T-helper 22 cell (primary cell): ENCODE measurements around the gene IKZF5.

ENCODE experiments used
- DNase-seq: peaks from one replicate; pipeline ENCODE4 v3.0.0-alpha.2; 2020; ENCODE audit warnings: low read depth

The IKZF5 gene

DNA sequence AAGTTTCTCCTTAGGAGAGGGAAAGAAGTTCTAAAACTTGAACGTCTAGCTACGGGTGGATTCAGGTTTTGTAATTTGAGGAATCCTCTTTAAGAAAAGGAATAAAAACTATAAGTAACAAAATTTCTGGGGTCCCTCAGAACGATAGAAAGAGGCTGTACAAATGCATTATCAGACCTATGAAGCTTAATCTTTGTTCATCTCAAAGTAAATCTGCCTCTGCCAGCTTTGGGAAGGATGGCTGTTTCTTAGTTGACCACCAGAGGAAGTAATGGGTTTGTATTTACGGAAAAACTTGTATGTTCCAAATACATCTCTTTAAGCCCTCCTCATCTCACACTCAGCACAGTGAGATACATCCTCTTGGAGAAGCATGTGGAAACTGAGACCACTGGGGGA lies 27.5 kb downstream of the IKZF5 start:
- no peak for DNase-seq

- peak; percentile 80 for DNase-seq
These were observed 28.2 kb downstream of the IKZF5 start, which contains the start of gene PSTK for GRCh38 chr10:122980209-122981065. PSTK (plus strand) TSS chr10:122980401; CDS start chr10:122980480, 79 bp downstream.

DNA sequence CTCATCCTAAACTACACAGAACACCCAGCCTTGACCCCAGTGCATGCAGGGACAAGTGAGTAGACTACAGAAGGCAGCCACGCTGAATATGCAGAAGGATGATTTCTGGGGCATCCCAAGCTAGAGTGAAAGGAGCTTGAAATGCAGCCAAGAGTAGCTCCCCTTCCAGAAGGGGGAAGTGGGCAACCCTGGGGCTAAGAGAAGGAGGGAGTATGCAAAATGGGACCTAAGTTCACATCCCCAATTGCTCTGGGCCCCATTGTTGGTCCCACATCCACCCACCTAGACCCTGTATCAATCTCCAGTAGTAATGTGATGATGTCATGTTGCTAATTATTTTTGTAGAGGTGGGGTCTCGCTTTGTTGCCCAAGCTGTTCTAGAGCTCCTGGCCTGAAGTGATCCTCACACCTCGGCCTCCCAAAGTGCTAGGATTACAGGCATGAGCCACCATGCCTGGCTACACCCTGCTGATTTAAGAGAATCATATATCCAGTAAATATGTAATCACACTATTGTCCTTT lies 34.0 kb downstream of the IKZF5 start:
- DNase-seq = no peak

GRCh38 chr10:122974023-122974422 lies 34.6 kb downstream of the IKZF5 start:
- no peak for DNase-seq

- DNase-seq = no peak
These were observed 39.9 kb downstream of the IKZF5 start for GRCh38 chr10:122968698-122969097.

DNA sequence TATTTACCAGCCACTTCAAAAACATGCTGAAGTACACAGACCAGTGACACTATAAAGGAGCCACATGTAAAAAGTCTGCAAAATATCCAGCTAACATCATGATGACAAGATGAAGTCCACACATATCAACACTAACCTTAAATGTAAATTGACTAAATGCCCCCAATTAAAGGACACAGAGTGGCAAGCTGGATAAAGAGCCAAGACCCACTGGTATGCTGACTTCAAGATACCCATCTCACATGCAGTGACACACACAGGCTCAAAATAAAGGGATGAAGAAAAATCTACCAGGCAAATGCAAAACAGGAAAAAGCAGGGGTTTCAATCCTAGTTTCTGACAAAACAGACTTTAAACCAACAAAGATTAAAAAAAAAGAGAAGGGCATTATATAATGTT lies 41.7 kb downstream of the IKZF5 start:
- no peak for DNase-seq

DNA sequence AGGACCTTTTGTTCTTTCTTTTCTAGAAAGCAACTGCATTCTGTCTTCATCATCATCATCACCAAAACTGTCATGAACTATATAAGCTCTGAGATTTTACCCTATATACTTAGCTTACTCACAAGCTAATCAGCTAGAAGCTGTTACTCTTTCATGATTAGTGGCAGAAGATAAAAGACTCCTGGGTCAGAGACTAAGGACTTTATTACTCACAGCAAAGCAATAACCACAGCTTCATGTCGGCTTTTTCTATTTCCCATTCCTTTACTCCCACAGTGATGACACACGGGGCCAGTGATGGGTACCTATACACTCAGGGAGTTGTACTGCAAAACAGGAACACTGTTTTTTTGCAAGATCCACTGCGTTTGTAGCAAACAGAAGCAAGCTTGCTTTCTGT lies 46.2 kb downstream of the IKZF5 start:
- no peak for DNase-seq

DNA sequence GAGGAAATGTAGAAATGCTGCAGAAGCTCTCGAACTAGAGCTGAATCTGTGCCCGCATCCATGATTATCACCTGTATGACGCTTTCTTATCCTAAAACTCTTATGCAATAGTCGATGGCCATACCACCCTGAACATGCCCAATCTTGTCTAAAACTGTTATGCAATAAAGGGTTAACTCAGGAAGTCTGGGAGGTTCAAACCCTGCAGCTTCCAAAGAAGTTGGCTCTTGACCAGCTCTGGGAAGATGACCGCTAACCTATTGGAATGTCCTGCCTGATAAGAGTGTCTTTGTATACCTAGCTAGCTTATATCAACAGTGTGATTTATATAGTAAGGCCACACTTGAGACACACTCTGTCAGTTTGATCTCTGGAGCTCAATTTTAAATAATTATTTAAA lies 51.1 kb downstream of the IKZF5 start:
- DNase-seq = no peak

- DNase-seq = no peak
These were observed 52.7 kb downstream of the IKZF5 start for GRCh38 chr10:122955892-122956291.

DNA sequence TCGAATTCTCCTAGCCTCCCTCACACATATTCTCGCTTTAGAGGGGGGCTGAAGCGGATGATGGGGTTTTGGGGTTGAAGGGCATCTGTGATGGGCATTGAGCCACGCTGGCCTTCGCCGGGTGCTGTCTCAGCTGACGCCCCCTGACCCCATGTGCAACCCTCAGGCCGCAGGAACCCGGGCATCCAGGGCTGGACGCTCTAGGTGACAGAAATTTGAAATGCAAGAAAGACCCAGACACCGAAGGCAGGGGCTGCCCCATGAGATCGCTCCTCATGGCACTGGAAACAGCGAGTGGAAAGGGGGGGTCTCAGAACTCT lies 53.9 kb downstream of the IKZF5 start:
- no peak for DNase-seq

- peak; percentile 96 for DNase-seq
These were observed 54.5 kb downstream of the IKZF5 start, which contains the start of gene C10orf88 for GRCh38 chr10:122953902-122954730. C10orf88 (minus strand) TSS chr10:122954227; CDS start chr10:122954178, 49 bp downstream.

DNA sequence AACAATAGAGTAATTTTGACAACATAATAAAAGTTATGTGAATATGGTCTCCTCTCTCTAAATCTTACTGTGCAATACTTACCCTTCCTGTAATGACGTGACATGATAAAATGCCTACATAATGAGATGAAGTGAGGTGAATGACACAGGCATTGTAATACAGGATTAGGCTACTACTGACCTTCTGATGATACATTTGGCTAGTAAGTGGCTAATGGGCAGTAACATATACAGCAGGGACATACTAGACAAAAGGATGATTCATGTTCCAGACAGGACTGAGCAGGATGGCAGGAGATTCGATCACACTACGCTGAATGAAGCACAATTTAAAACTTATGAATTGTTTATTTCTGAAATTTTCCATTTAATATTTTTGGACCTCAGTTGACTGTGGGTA lies 59.3 kb downstream of the IKZF5 start:
- DNase-seq = no peak
